ENCODE data around the gene PARP9.
A peak's percentile ranks its signal among the peaks of the same experiment; 100 is the strongest.

Gene PARP9

GRCh38 chr3:122564155-122564912, at the start of gene PARP9, which contains the start of gene DTX3L:
TSS of gene PARP9 (minus strand) at chr3:122564300. CDS start at chr3:122559620, 4,680 bp downstream.
TSS of gene DTX3L (plus strand) at chr3:122564338. CDS start at chr3:122564427, 89 bp downstream.
- peak; percentile 88 for DNase-seq

- DNase-seq, result no peak
Observed at GRCh38 chr3:122612696-122613095, 48.6 kb upstream of the PARP9 start.

GRCh38 chr3:122609798-122610559, 45.9 kb upstream of the PARP9 start:
- DNase-seq, result peak; percentile 32

GRCh38 chr3:122608916-122609315, 44.8 kb upstream of the PARP9 start:
- no peak for DNase-seq

- DNase-seq, result no peak
Observed at GRCh38 chr3:122606330-122606729, 42.2 kb upstream of the PARP9 start.

- DNase-seq, result no peak
Observed at GRCh38 chr3:122603056-122603455, 39.0 kb upstream of the PARP9 start.

- DNase-seq, result no peak
Observed at GRCh38 chr3:122602011-122602710, 38.1 kb upstream of the PARP9 start.

- no peak for DNase-seq
Observed at GRCh38 chr3:122598556-122598955, 34.5 kb upstream of the PARP9 start.

- DNase-seq, result no peak
Observed at GRCh38 chr3:122598151-122598550, 34.1 kb upstream of the PARP9 start.

- DNase-seq, result no peak
Observed at GRCh38 chr3:122594025-122594424, 29.9 kb upstream of the PARP9 start.

GRCh38 chr3:122590610-122591009, 26.5 kb upstream of the PARP9 start:
- no peak for DNase-seq

GRCh38 chr3:122589297-122589696, 25.2 kb upstream of the PARP9 start:
- DNase-seq, result no peak

GRCh38 chr3:122587572-122587971, 23.5 kb upstream of the PARP9 start:
- DNase-seq, result no peak

GRCh38 chr3:122586773-122587485, 22.8 kb upstream of the PARP9 start:
- no peak for DNase-seq

- no peak for DNase-seq
Observed at GRCh38 chr3:122586098-122586497, 22.0 kb upstream of the PARP9 start.

- DNase-seq, result no peak
Observed at GRCh38 chr3:122582390-122582789, 18.3 kb upstream of the PARP9 start.

GRCh38 chr3:122581622-122582021, 17.5 kb upstream of the PARP9 start:
- DNase-seq, result no peak

GRCh38 chr3:122580470-122580869, 16.4 kb upstream of the PARP9 start:
- DNase-seq, result no peak

GRCh38 chr3:122578069-122578740, 14.1 kb upstream of the PARP9 start:
- no peak for DNase-seq

- DNase-seq, result peak; percentile 57
Observed at GRCh38 chr3:122577409-122578031, 13.4 kb upstream of the PARP9 start, which contains the start of gene PARP15. TSS of gene PARP15 (plus strand) at chr3:122577650. CDS start at chr3:122577668, 18 bp downstream.

GRCh38 chr3:122576174-122576940, 12.3 kb upstream of the PARP9 start:
- no peak for DNase-seq

Measured in CD4-positive, alpha-beta T cell treated with Interleukin-21 for 1 hour (primary cell).